HEK293 (cell line): ENCODE results near the gene SBF2.

Source experiments
- ATF2 ChIP-seq: fragments of 450-650 bp; formaldehyde crosslinking; IDR thresholded peaks from 2 replicates; pipeline ENCODE4 v1.5.1; 2016; ENCODE audit warnings: missing biosample characterization, missing genetic modification characterization, low read depth
- CTCF ChIP-seq: fragments of 450-650 bp; formaldehyde crosslinking; IDR thresholded peaks from 2 replicates; pipeline ENCODE4 v1.5.1; 2016; ENCODE audit warnings: missing biosample characterization, missing genetic modification characterization
- IKZF3 ChIP-seq: fragments of 450-650 bp; IDR thresholded peaks from 2 replicates; pipeline ENCODE4 v1.5.0; 2018; ENCODE audit warnings: missing biosample characterization, mild to moderate bottlenecking, missing genetic modification characterization, moderate library complexity
- PRDM1 ChIP-seq: fragments of 450-650 bp; formaldehyde crosslinking; IDR thresholded peaks from 2 replicates; pipeline ENCODE4; 2016; ENCODE audit warnings: missing biosample characterization, missing genetic modification characterization
- TCF7L2 ChIP-seq: IDR thresholded peaks from 2 replicates; pipeline ENCODE4 v1.6.1; 2011; ENCODE audit warnings: low read depth, mild to moderate bottlenecking, inconsistent platforms, low read length, moderate library complexity, borderline replicate concordance
- TSHZ1 ChIP-seq: fragments of 450-650 bp; formaldehyde crosslinking; IDR thresholded peaks from 2 replicates; pipeline ENCODE4 v1.5.1; 2016; ENCODE audit warnings: missing biosample characterization, missing genetic modification characterization, borderline replicate concordance
- ZBTB8A ChIP-seq: fragments of 450-650 bp; formaldehyde crosslinking; IDR thresholded peaks from 2 replicates; pipeline ENCODE4 v1.5.1; 2016; ENCODE audit warnings: missing biosample characterization, missing genetic modification characterization
- ZNF350 ChIP-seq: fragments of 450-650 bp; formaldehyde crosslinking; IDR thresholded peaks from 2 replicates; pipeline ENCODE4 v1.5.0; 2017; ENCODE audit warnings: missing biosample characterization, mild to moderate bottlenecking, missing genetic modification characterization
- ZNF645 ChIP-seq: fragments of 450-650 bp; formaldehyde crosslinking; IDR thresholded peaks from 2 replicates; pipeline ENCODE4; 2016; ENCODE audit warnings: missing biosample characterization, missing genetic modification characterization
- ZNF664 ChIP-seq: fragments of 450-650 bp; formaldehyde crosslinking; IDR thresholded peaks from 2 replicates; pipeline ENCODE4 v1.5.1; 2016; ENCODE audit warnings: missing biosample characterization, missing genetic modification characterization
- ZNF843 ChIP-seq: fragments of 450-650 bp; formaldehyde crosslinking; IDR thresholded peaks from 2 replicates; pipeline ENCODE4 v1.5.1; 2016; ENCODE audit warnings: missing biosample characterization, missing genetic modification characterization

- TF ChIP-seq PRDM1 = no peak
- no peak for TF ChIP-seq TSHZ1
- TF ChIP-seq ZBTB8A (tag by site-specific recombination) = no peak
- no peak for TF ChIP-seq CTCF (tag by site-specific recombination)
- TF ChIP-seq ZNF645 (tag by site-specific recombination) = no peak
- no peak for TF ChIP-seq ZNF664 (tag by site-specific recombination)
- no peak for TF ChIP-seq ZNF843
- no peak for TF ChIP-seq IKZF3 (tag by site-specific recombination)
- TF ChIP-seq TCF7L2 = no peak
- TF ChIP-seq ZNF350 (tag by site-specific recombination) = no peak
- no peak for TF ChIP-seq ATF2 (tag by site-specific recombination)
Observed at GRCh38 chr11:10117709-10118351, 176.2 kb downstream of the SBF2 start.
